ENCODE measurements around the gene UBR1.

DNA sequence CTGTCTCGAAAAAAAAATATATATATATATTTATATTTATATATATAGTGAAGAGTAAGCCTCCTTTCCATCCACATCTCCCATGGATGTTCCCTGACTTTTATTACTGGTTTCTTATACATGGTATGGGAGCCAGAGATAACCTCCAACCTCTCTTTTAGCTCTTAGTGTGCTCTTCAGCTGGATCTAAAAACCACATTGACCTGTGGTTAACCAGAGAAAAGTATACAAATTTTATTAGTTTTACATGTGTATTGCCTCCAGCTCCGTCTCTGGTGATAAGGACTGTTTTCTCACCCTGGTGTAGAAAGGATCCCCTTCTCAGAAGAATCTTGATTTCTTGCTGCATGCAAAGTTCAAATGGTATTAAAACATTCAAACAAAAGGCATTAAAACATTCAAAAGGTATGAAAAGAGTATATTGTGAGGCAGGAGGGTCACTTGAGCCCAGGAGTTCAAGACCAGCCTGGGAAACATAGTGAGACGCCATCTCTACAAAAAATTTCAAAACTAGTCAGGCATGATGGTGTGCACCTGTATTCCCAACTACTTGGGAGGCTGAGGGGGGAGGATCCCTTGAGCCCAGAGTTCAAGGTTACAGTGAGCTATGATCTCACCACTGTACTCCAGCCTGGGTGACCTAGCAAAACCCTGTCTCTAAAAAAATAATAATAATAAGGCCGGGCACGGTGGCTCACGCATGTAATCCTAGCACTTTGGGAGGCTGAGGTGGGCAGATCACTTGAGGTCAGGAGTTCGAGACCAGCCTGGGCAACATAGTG is 171.8 kb downstream of the UBR1 start:
- no peak for TF ChIP-seq POLR2A (IDR thresholded peaks at IDR 0.05; ENCODE audit: low read depth, low read length)
- TF ChIP-seq POLR2AphosphoS5 (IDR thresholded peaks at IDR 0.05; ENCODE audit: low read depth, low read length), result no peak

Measured in GM12892 (cell line).